ENCODE data around the gene ALKAL2. TPM values are rescaled to one million over a fixed set of nuclear protein-coding genes. Genes with fewer than 3 reads are reported as not detected.

ALKAL2 gene
- polyA plus RNA-seq, 1 of the 3 experiments (the other 2 are of a cell fraction) = not detected

GRCh38 chr2:258933-259332 is 29.0 kb downstream of the ALKAL2 start (continued):
- TF ChIP-seq USF2 (IDR thresholded peaks at IDR 0.05; ENCODE audit: borderline replicate concordance, low read depth, low read length) (no peak), EP300 (IDR thresholded peaks at IDR 0.05; ENCODE audit: borderline replicate concordance in 1 of 2, low read depth in 1 of 2, low read length in 1 of 2) (no peak), SMC3 (IDR thresholded peaks at IDR 0.05; ENCODE audit: low read depth, low read length) (no peak), TEAD4 (IDR thresholded peaks at IDR 0.05; ENCODE audit: borderline replicate concordance, insufficient read depth) (no peak)

- Histone ChIP-seq H3K9me3 (no peaks in the 10 kb centered on the region; the same call in 1 of the 2 replicates), H2AFZ (ENCODE audit: low read depth) (no peak overlapping the region), H3K9ac (no peak overlapping the region), H3K27ac (ENCODE audit: low read depth in 2 of 2, low read length in 1 of 2) (no peak overlapping the region), H3F3A (replicated peaks; ENCODE audit: insufficient read depth) (no peaks in the 10 kb centered on the region), H3K9me2 (no peaks in the 10 kb centered on the region), H3K27me3 (ENCODE audit: insufficient read depth) (no peaks in the 10 kb centered on the region), H3K4me1 (ENCODE audit: control insufficient read depth in 1 of 2, insufficient read depth in 2 of 2, low read depth in 1 of 2, low read length in 1 of 2) (peaks cover 0 to 2% of the 10 kb centered on the region in 2 experiments; a peak in 1 of 4 replicates), H4K20me1 (ENCODE audit: insufficient read depth) (no peaks in the 10 kb centered on the region), H3K4me2 (no peak overlapping the region), H3K4me3 (ENCODE audit: low read depth in 2 of 2, low read length in 1 of 2) (no peak overlapping the region), H3K36me3 (replicated peaks in 1 of 2; ENCODE audit: control insufficient read depth in 1 of 2, insufficient read depth in 2 of 2, low read length in 1 of 2) (peaks cover 23 to 26% of the 10 kb centered on the region in 2 experiments), H3K79me2 (ENCODE audit: insufficient read depth) (peaks cover 10% of the 10 kb centered on the region; the same call in 1 of the 2 replicates)
- no peak for DNase-seq
- TF ChIP-seq RXRA (IDR thresholded peaks at IDR 0.05; ENCODE audit: borderline replicate concordance, low read depth) (no peak), PBX3 (IDR thresholded peaks at IDR 0.05) (no peak)
- POLR2A ChIA-PET = no interaction called here
- CTCF ChIA-PET = interaction anchor here (0.8 to 5.9 kb wide), 4 partner anchors 10 to 34 kb away, joined by 3 to 26 read pairs (median 4); no protein-coding TSS in a partner anchor
- 64% methylated on average over 2 of the region's 2 CpGs for WGBS (ENCODE audit: low lambda C conversion rate)
Measured at GRCh38 chr2:257842-258241, 30.0 kb downstream of the ALKAL2 start.

GRCh38 chr2:257429-257828 is 30.5 kb downstream of the ALKAL2 start:
- peaks cover 6% of the 10 kb centered on the region; the same call in 1 of the 2 replicates for H3K79me2 ChIP-seq (ENCODE audit: insufficient read depth)
- POLR2A ChIA-PET = no interaction called here

More at GRCh38 chr2:257429-257828, 30.5 kb downstream of the ALKAL2 start:
- Histone ChIP-seq H3K27me3 (ENCODE audit: insufficient read depth) (no peaks in the 10 kb centered on the region), H3F3A (replicated peaks; ENCODE audit: insufficient read depth) (no peaks in the 10 kb centered on the region), H3K9me2 (no peaks in the 10 kb centered on the region), H3K4me2 (no peak overlapping the region), H3K9me3 (no peaks in the 10 kb centered on the region; the same call in 1 of the 2 replicates), H3K36me3 (replicated peaks in 1 of 2; ENCODE audit: control insufficient read depth in 1 of 2, insufficient read depth in 2 of 2, low read length in 1 of 2) (peaks cover 23% of the 10 kb centered on the region in 2 experiments), H3K4me3 (ENCODE audit: low read depth in 2 of 2, low read length in 1 of 2) (no peak overlapping the region), H4K20me1 (ENCODE audit: insufficient read depth) (no peaks in the 10 kb centered on the region), H3K4me1 (ENCODE audit: control insufficient read depth in 1 of 2, insufficient read depth in 2 of 2, low read depth in 1 of 2, low read length in 1 of 2) (peaks cover 0 to 2% of the 10 kb centered on the region in 2 experiments; a peak in 1 of 4 replicates), H3K9ac (no peak overlapping the region), H3K27ac (ENCODE audit: low read depth in 2 of 2, low read length in 1 of 2) (no peak overlapping the region), H2AFZ (ENCODE audit: low read depth) (no peak overlapping the region)
- DNase-seq = no peak
- no peak for TF ChIP-seq POLR2AphosphoS5 (IDR thresholded peaks at IDR 0.05; ENCODE audit: low read depth, low read length)
- TF ChIP-seq SIN3A (IDR thresholded peaks at IDR 0.05; ENCODE audit: borderline replicate concordance, low read depth, low read length) = no peak
- TF ChIP-seq ELF1 (IDR thresholded peaks at IDR 0.05) = no peak
- TF ChIP-seq CHD2 (IDR thresholded peaks at IDR 0.05; ENCODE audit: low read length, partially characterized antibody) = no peak
- no peak for TF ChIP-seq TEAD4 (IDR thresholded peaks at IDR 0.05; ENCODE audit: borderline replicate concordance, insufficient read depth)
- no peak for TF ChIP-seq IRF3 (IDR thresholded peaks at IDR 0.05; ENCODE audit: low read depth, low read length)
- no peak for TF ChIP-seq GABPA (IDR thresholded peaks at IDR 0.05; ENCODE audit: low read depth)
- no peak for TF ChIP-seq TCF12 (IDR thresholded peaks at IDR 0.05)
- TF ChIP-seq PBX3 (IDR thresholded peaks at IDR 0.05) = no peak
- TF ChIP-seq EP300 (IDR thresholded peaks at IDR 0.05; ENCODE audit: borderline replicate concordance in 1 of 2, low read depth in 1 of 2, low read length in 1 of 2) = no peak
- TF ChIP-seq CTCF (IDR thresholded peaks at IDR 0.05) = no peak
- TF ChIP-seq RFX5 (IDR thresholded peaks at IDR 0.05; ENCODE audit: low read length) = no peak
- CTCF ChIA-PET = interaction anchor here (0.9 to 5.9 kb wide), 2 partner anchors 10 to 410 kb away, joined by 3 to 26 read pairs; no protein-coding TSS in a partner anchor
- 90% methylated on average over 3 of the region's 3 CpGs for WGBS (ENCODE audit: low lambda C conversion rate)

All from SK-N-SH (cell line).